K562 (cell line): ENCODE measurements around the gene MOCS3. TPM values are rescaled to one million over a fixed set of nuclear protein-coding genes. Genes with fewer than 3 reads are reported as not detected.

Source experiments
- CEBPB ChIP-seq: fragments of 450-650 bp; IDR thresholded peaks from 2 replicates; pipeline ENCODE4 v1.6.1; 2016; ENCODE audit warnings: missing genetic modification characterization, missing compliant biosample characterization
- KLF13 ChIP-seq: fragments of 450-650 bp; IDR thresholded peaks from 2 replicates; pipeline ENCODE4 v1.6.1; 2016; ENCODE audit warnings: missing genetic modification characterization, low read depth, mild to moderate bottlenecking, missing compliant biosample characterization, moderate library complexity, borderline replicate concordance
- MGA ChIP-seq: fragments of 450-650 bp; IDR thresholded peaks from 2 replicates; pipeline ENCODE4 v1.6.1; 2016; ENCODE audit warnings: mild to moderate bottlenecking, moderate library complexity
- NFATC3 ChIP-seq: fragments of 450-650 bp; IDR thresholded peaks from 2 replicates; pipeline ENCODE4 v1.6.1; 2017; ENCODE audit warnings: mild to moderate bottlenecking
- POLR2H ChIP-seq: IDR thresholded peaks from 2 replicates; pipeline ENCODE4 v1.6.1; 2016; ENCODE audit warnings: missing genetic modification characterization, low read depth, mild to moderate bottlenecking, control low read depth, missing compliant biosample characterization, moderate library complexity
- RBM17 ChIP-seq: fragments of 200-400 bp; formaldehyde crosslinking; IDR thresholded peaks from 2 replicates; pipeline ENCODE4 v1.6.1; 2017; ENCODE audit warnings: low read depth, mild to moderate bottlenecking, low read length, borderline replicate concordance
- SAP30 ChIP-seq: fragments of 200-600 bp; sonication (generic); IDR thresholded peaks from 2 replicates; pipeline ENCODE4 v1.6.1; 2012; ENCODE audit warnings: borderline replicate concordance, low read depth, mild to moderate bottlenecking, moderate library complexity, low read length, control low read depth, inconsistent platforms; ENCODE audit not compliant: insufficient read depth, poor library complexity, severe bottlenecking
- ZBTB7A ChIP-seq: IDR thresholded peaks from 2 replicates; pipeline ENCODE4 v1.6.1; 2011; ENCODE audit warnings: low read depth, mild to moderate bottlenecking, low read length, moderate library complexity, borderline replicate concordance; ENCODE audit not compliant: control insufficient read depth
- ZNF584 ChIP-seq: fragments of 200-800 bp; sonication (Bioruptor generic); IDR thresholded peaks from 2 replicates; pipeline ENCODE4 v1.6.1; 2016; ENCODE audit warnings: low read depth, mild to moderate bottlenecking, missing genetic modification characterization, missing compliant biosample characterization
- ZNF707 ChIP-seq: fragments of 250-450 bp; sonication (Bioruptor Pico); conservative IDR thresholded peaks from 2 replicates; pipeline ENCODE4 v1.8.0; 2022; ENCODE audit warnings: inconsistent platforms, mild to moderate bottlenecking, moderate library complexity
- polyA plus RNA-seq, 8 experiments: library from polyadenylated mRNA; depleted of rRNA in 4 of 8; stranded (reverse) in 5 of 8; unstranded in 3 of 8; fragments of >200 nt; fragmentation: Nextera tagmentation in 2 of 8; fragmentation: Illumina TruSeq in 1 of 8; extraction: Ambion mirVana in 2 of 8; extraction: Trizol in 1 of 8; gene quantifications; 2 replicates each; pipeline versions ENCODE4 v1.2.1 to v1.2.3, GENCODE V29; 2011 to 2014; ENCODE audit warnings: inconsistent platforms in 1 of 8, missing spikeins in 1 of 8
- total RNA-seq, 7 experiments: library from RNA; depleted of rRNA in 6 of 7; stranded (reverse); fragments of >200 nt in 6 of 7; fragmentation: Illumina TruSeq in 2 of 7; extraction: Trizol in 2 of 7; gene quantifications; 2 replicates each; pipeline versions ENCODE4 v1.2.1 to v1.2.3, GENCODE V29; 2011 to 2021; ENCODE audit warnings: low replicate concordance in 1 of 7
- TF ChIP-seq, protein P1 (sequence below), 2 experiments: fragments of 450-650 bp in 1 of 2; IDR thresholded peaks; 2 replicates each; pipeline ENCODE4 v1.6.1; 2011 to 2017; ENCODE audit warnings: low read depth in 2 of 2, antibody characterized with exemption in 1 of 2, borderline replicate concordance in 1 of 2, low read length in 1 of 2, mild to moderate bottlenecking in 1 of 2, mixed read lengths in 1 of 2; ENCODE audit not compliant: control insufficient read depth in 1 of 2

The MOCS3 gene
- total and polyA plus RNA-seq, 9 of the 15 experiments (the other 6 are each of a cell fraction or from before 2014, with no cell fraction given): 0.70 to 6.2 (median 2.9) TPM

DNA sequence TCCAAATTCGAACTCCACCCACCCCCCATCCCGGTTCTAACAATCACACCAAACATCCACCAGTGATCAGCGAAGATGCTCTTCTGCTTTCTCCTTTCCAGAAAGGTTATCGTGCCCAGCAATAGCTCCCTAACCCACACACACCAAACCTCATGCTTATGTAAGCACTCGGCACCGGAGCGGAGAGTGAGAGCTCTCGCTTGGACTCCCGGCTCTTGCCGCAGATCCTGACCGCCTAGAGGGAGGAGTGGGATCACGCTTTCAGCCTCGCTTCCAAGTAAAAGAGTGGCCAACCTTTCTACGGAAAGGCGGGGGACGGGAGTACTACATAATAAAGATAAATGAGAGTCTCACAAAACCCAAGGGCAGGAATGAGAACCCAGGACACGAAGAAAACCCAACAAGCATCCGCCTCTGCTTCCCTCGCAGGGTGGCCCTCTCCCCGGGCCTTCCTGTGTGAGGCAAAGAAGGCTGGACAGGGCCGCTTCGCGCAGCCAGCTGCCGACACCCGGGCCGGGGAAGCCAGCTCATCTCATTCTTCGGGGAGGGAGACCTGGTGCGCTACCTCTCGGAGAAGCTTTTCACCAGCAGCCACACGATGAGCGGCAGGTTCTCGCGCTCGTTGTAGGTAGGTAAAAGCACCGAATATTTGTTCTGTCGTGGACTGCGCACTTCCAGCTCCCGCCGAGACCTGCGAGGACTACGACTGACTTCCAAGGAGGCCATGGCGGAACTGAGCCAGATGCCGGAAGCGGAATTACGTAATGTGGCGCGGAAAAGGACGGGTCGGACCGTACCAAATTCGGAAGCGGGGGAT lies 612 bp upstream of the MOCS3 start, which contains the start of gene DPM1 (continued):
- TF ChIP-seq MGA (no peak), NFATC3 (no peak), ZNF707 (no peak), ZNF584 (CRISPR knock-in tag) (no peak), KLF13 (tag) (no peak), ZBTB7A (no peak), SAP30 (peak; percentile 62), RBM17 (no peak), POLR2H (tag) (peak; percentile 92), CEBPB (tag) (peak; percentile 84; the same call in 1 of the 2 replicates)
- TF ChIP-seq, protein P1, sequence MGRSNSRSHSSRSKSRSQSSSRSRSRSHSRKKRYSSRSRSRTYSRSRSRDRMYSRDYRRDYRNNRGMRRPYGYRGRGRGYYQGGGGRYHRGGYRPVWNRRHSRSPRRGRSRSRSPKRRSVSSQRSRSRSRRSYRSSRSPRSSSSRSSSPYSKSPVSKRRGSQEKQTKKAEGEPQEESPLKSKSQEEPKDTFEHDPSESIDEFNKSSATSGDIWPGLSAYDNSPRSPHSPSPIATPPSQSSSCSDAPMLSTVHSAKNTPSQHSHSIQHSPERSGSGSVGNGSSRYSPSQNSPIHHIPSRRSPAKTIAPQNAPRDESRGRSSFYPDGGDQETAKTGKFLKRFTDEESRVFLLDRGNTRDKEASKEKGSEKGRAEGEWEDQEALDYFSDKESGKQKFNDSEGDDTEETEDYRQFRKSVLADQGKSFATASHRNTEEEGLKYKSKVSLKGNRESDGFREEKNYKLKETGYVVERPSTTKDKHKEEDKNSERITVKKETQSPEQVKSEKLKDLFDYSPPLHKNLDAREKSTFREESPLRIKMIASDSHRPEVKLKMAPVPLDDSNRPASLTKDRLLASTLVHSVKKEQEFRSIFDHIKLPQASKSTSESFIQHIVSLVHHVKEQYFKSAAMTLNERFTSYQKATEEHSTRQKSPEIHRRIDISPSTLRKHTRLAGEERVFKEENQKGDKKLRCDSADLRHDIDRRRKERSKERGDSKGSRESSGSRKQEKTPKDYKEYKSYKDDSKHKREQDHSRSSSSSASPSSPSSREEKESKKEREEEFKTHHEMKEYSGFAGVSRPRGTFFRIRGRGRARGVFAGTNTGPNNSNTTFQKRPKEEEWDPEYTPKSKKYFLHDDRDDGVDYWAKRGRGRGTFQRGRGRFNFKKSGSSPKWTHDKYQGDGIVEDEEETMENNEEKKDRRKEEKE (IDR thresholded peaks at IDR 0.05; ENCODE audit: borderline replicate concordance in 1 of 2, control insufficient read depth in 1 of 2, low read depth in 2 of 2, low read length in 1 of 2): no peak
